Large intestine (tissue), 3 donors: ENCODE data around the gene LRRC70. TPM values are rescaled to one million over a fixed set of nuclear protein-coding genes. Genes with fewer than 3 reads are reported as not detected.
"Not testable (repeated sequence)": the region's sequence is repeated elsewhere in the genome, so short reads cannot be mapped to it uniquely, and the experiment has no call there.

Source experiments
- DNase-seq, 2 donors: peaks; one replicate each; pipeline versions ENCODE4 v3.0.0 to v3.0.0-alpha.2; 2013
- H3K27ac ChIP-seq: one replicate; pipeline ENCODE4 v1.5.1; 2013; ENCODE audit warnings: low read length
- H3K27me3 ChIP-seq: 2 replicates; pipeline ENCODE4 v1.6.1; 2013; ENCODE audit warnings: low read length; ENCODE audit not compliant: control insufficient read depth, insufficient read depth
- H3K36me3 ChIP-seq: 2 replicates; pipeline ENCODE4 v1.6.1; 2013; ENCODE audit warnings: low read length; ENCODE audit not compliant: control insufficient read depth, insufficient read depth
- H3K4me1 ChIP-seq: one replicate; pipeline ENCODE4 v1.6.1; 2013; ENCODE audit warnings: low read length; ENCODE audit not compliant: control insufficient read depth, insufficient read depth
- H3K4me3 ChIP-seq: one replicate; pipeline ENCODE4 v1.5.1; 2013; ENCODE audit warnings: low read length
- H3K9me3 ChIP-seq: one replicate; pipeline ENCODE4 v1.6.1; 2013; ENCODE audit warnings: mild to moderate bottlenecking, low read depth, low read length, moderate library complexity; ENCODE audit not compliant: control insufficient read depth
- WGBS: methylation state at CpG from one replicate; pipeline ENCODE4 v1.1.5; 2013; ENCODE audit warnings: low lambda C conversion rate; ENCODE audit not compliant: insufficient coverage; 5-methylcytosine and 5-hydroxymethylcytosine counted together
- polyA plus RNA-seq: library from polyadenylated mRNA; unstranded; fragments of 120-200 nt; gene quantifications from one replicate; pipeline ENCODE4 v1.2.1, GENCODE V29; 2013

LRRC70 gene
- polyA plus RNA-seq, 1 donor = 4.2 TPM

- not testable (repeated sequence) for H3K36me3 ChIP-seq, H3K27ac ChIP-seq, DNase-seq, H3K9me3 ChIP-seq, H3K4me3 ChIP-seq, H3K4me1 ChIP-seq, H3K27me3 ChIP-seq
- whole genome bisulfite sequencing = no CpG with 5 or more reads among the region's 7 CpGs
These were observed 45.8 kb downstream of the LRRC70 start for GRCh38 chr5:62624436-62624835.

- Histone ChIP-seq H3K9me3 (no peaks in the 10 kb centered on the region), H3K27ac (no peak overlapping the region), H3K36me3 (peaks cover 13% of the 10 kb centered on the region), H3K27me3 (no peaks in the 10 kb centered on the region), H3K4me3 (no peak overlapping the region), H3K4me1 (no peaks in the 10 kb centered on the region)
- 89% methylated on average over 1 of the region's 2 CpGs for WGBS
- DNase-seq = no peak
These were observed 47.9 kb downstream of the LRRC70 start for GRCh38 chr5:62626534-62626933.

GRCh38 chr5:62627121-62627520 is 48.5 kb downstream of the LRRC70 start:
- no peak overlapping the region for H3K4me3 ChIP-seq
- no peak for DNase-seq
- no peaks in the 10 kb centered on the region for H3K27me3 ChIP-seq
- WGBS = no CpG with 5 or more reads among the region's 3 CpGs
- no peaks in the 10 kb centered on the region for H3K9me3 ChIP-seq
- no peaks in the 10 kb centered on the region for H3K4me1 ChIP-seq
- no peak overlapping the region for H3K27ac ChIP-seq
- H3K36me3 ChIP-seq = peaks cover 13% of the 10 kb centered on the region

- no peaks in the 10 kb centered on the region for H3K9me3 ChIP-seq
- no peak overlapping the region for H3K4me3 ChIP-seq
- no peaks in the 10 kb centered on the region for H3K4me1 ChIP-seq
- peaks cover 13% of the 10 kb centered on the region for H3K36me3 ChIP-seq
- no peaks in the 10 kb centered on the region for H3K27me3 ChIP-seq
- DNase-seq = no peak
- no peak overlapping the region for H3K27ac ChIP-seq
- no CpG with 5 or more reads among the region's 5 CpGs for WGBS
These were observed 49.3 kb downstream of the LRRC70 start for GRCh38 chr5:62627901-62628300.

Other genes with a start within 250 kb of the LRRC70 start
- 29.2 TPM for gene DIMT1, start 174.9 kb upstream of the LRRC70 start, polyA plus RNA-seq
- gene IPO11, start 166.1 kb upstream of the LRRC70 start, polyA plus RNA-seq = 20.9 TPM